ENCODE measurements around the gene ZER1.
"Not testable (repeated sequence)": the region's sequence is repeated elsewhere in the genome, so short reads cannot be mapped to it uniquely, and the experiment has no call there.

ZER1 gene

DNA sequence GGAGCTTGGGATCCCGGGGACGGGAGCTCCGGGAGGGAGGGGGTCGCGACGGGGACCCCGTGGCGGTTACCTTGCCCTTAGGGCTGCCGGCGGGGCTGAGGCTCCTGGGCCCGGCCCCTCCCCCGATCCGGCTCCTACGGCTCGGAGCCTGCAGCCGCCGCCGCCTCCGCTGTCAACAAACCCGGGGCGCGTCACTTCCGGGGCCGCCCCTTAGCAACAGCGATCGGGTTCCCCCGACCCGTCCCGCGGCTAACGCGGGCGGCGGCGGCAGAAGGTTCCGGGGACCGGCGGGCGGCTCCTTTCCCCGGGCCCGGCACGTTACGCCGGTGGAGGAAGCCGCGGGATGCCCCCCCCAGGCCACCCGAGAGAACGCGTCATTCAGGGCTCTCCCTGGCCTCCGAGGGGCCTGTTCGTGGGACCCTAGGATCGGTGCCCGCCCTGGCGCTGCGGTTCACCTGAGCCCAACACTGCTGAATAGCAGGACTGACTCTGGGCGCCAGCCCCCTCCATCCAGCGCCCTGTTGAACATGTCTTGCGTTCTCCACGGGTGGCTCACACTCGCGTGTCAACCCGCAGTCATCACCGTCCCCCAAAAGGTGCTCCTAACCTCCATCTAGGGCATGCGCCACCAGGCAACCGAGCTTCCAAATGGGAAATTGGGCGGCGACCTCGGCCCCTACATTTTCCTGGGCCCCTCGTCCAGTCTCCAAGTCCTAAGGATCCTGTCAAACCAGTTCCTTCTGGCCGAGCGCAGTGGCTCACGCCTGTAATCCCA lies at the start of gene ZER1:
ZER1 (minus strand) TSS at position 183 of the 775 bp plus-strand sequence. CDS start 16,362 bp downstream, outside the sequence.
- peak; percentile 92 to 95 for DNase-seq

DNA sequence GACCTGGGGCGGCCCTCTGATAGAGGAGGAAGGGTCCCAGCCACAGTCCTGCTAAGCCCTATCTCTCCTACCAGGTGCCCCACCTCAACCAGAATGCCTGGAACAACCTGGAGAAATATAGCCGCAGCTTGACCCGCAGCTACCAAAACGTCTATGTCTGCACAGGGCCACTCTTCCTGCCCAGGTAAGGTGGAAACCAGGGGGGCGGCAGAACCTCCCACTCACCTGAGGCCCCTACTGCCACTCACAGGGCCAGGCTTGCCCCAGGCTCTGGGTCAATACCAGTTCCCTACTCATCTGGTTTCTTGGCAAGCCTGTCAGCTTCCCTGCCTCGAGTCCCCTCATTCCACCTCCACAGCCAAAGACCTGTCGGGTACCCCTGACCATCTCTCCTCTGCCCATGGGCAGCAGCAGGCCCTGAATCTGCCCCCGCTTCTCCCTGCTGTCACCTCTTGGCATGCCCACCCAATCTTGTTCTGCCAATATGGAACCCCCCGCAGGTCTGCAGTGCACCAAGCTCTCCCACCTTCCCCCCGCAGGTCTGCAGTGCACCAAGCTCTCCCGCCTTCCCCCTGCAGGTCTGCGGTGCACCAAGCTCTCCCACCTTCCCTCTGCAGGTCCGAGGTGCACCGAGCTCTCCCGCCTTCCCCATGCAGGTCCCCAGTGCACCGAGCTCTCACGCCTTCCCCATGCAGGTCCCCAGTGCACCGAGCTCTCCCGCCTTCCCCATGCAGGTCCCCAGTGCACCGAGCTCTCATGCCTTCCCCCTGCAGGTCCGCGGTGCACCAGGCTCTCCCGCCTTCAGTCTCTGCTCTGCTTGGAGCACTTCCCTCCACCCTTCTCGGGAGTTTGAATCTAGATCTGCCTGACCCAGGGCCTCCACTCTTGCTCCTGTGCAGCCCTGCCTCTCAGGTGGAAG lies 49.2 kb upstream of the ZER1 start:
- no peak for DNase-seq

DNA sequence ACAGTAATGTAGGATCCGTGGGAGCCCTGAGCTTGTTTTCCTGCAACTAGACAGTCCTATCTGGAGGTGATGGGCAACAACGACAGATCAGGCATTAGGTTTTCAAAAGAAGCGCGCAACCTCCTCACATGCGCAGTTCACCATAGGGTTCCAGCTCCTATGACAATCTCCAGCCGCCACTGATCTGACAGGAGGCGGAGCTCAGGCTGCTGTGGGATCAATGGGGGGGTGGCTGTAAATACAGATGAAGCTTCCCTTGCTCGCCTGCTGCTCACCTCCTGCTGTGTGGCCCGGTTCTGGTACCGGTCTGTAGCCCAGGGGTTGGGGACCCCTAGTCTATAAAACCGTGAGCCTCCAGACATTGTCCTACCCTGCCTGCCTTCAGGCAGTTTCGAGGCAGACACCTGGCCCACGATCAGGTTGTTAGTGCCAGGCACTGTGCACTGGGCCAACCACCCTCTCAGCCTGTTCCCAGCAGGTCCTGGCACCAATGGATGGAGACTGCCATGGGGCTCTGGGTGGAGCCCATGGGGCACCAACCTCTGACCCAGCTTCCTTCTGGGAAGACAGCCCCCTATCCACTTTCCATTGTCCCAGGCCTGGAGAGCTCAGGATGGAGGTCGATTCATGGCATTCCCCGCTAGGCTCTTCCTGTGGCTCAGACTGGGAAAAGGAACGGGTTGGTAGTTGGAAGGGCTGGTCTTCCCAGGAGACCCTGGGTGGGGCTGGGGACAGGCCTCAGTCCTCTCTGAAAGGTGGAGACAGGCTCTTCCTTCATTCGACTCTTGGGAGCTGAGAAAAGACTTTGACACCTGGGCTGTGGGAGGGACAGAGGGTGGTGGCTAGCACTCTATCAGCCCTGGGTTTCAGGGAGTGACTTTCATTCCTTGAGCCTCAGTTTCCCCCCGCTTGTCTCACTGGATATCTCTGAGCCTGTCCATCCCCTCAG lies 48.3 kb upstream of the ZER1 start:
- no peak for DNase-seq

DNA sequence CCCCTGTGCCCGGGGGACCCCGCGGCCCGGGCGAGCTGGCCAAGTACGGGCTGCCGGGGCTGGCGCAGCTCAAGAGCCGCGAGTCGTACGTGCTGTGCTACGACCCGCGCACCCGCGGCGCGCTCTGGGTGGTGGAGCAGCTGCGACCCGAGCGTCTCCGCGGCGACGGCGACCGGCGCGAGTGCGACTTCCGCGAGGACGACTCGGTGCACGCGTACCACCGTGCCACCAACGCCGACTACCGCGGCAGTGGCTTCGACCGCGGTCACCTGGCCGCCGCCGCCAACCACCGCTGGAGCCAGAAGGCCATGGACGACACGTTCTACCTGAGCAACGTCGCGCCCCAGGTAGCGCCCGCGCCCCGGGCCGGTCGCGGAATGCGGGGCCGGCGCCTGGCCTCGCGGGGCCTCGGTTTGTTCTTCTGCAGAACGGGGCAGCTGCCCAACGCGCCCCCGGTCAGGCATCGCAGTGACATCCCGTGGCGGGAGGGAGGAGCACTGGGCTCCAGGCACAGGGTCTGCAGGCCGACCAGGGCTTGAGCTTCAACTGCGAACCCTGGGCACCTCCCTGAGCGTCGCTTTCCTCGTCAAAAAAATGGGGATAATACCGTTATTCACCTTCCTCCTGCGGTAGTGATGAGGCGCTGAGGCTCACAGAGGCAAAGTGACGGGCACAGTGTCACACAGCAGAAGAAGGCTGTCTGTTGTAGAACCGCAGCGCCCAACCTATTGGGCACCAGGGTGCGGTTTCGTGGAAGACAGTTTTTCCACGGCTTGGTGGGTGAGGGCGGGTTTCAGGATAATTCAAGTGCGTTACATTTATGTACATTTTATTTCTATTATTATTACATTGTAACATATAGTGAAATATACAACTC lies 47.4 kb upstream of the ZER1 start:
- peak; percentile 30 to 44 for DNase-seq

DNA sequence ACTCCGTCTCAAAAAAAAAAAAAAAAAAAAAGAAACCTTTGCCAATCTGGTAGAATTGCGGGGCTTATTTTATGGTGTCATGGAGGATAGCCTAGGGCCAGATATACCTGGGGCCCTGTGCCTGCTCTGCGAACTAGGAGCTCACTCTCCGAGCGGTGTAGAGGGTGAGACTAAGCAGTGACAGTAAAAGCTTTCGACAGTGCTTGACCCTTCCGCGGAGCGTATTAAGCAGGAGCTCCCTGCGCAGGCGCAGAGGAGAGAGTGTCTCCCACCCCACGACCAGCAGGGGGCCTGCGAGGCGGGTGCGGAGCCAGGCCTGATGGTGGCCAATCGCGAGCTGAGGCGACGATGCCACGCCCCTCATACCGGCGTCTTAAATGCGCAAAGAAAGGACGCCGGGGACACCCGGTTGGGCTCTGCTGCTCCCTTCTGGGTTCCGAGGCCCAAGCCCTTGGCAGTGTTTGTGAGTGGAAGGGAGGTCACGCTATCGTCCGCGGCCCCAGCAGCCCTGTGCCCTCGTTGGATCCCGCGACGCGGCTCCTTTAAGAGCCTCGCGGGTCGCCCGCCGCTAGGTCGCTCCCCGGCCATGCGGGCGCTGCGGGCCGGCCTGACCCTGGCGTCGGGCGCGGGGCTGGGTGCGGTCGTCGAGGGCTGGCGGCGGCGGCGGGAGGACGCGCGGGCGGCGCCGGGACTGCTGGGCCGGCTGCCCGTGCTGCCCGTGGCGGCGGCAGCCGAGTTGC lies 46.5 kb upstream of the ZER1 start, which contains the start of gene ENDOG:
ENDOG (plus strand) TSS at position 402 of the 740 bp plus-strand sequence; CDS start at position 587, 185 bp downstream.
- DNase-seq = peak; percentile 96

DNA sequence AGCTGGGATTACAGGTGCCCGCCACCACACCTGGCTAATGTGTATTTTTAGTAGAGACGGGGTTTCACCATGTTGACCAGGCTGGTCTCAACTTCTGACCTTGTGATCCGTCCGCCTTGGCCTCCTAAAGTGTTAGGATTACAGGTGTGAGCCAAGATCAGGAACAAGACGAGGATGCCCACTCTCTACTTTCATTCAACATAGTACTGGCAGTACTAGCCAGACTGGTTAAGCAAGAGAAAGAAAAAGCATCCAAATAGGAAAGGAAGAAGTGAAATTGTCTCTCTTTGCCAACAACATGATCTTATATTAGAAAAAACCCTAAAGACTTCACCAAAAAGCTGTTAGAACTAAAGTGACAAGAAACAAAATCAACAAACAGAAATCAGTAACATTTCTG lies 39.1 kb upstream of the ZER1 start:
- DNase-seq = no peak

DNA sequence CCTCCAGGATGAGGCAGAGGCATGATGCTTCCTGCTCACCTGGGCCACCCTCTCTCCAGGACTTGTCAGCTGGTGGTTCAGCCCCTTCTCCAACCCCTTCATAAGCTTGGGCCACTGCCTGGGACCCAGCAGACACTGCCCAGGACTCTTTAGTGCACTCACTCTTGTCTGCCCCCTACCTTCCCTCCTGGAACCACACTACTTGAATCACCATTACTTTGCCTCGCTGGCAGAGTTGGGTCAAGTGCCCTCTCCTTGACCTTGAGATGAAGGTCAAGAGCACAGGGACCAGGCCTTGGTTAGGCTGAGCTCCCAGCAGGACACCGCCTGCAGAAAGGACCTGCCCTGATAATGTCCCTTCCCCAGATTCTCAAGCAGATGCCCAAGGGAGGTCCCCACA lies 38.1 kb upstream of the ZER1 start:
- DNase-seq = no peak

DNA sequence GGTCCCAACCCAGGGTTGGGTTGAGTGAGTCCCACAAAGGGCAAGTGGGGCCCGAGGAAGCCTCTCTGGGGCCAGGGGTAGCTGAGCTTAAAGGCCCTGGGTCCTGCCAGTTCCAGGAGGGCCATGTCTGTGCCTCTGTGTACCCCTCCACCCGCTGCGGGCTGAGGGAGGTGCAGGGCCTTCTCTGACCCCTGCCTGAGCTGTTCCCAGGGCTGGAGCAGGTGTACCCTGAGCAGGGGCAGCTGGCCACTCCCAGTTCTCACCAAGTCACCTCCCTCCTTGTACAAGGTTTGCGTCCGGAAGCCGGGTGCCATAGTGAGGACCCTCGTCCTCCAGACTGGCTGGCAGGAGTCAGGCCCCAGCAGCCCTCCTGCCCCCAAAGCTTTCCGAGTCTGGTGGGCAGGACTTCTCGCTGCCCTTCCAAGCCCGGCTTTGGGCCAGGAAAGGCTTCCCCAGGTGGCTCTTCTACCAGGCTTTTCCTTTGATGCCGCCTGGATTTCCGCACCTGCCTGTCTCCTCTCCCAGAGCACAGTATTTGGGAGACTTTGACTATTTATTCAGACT lies 37.4 kb upstream of the ZER1 start:
- DNase-seq = no peak

DNA sequence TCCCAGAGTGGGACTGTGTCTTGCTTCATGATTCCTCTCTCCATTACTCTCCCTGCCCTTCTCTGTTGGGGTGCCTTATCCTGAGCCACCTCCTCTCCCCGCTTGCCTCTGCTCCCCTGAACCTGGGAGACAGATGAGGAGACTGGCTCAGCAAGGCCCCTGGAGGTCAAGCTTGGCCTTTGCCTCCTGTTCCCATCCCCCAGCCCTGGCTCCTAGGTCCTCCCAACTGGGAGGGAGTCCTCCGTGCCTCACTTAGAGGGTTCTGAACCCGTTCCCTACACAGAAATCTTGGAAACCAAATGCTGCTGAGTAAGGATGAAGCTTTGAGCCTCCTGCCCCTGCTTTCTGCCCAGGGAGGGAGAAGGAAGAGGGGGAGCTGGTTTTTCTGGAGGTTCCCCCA lies 36.8 kb upstream of the ZER1 start:
- no peak for DNase-seq

DNA sequence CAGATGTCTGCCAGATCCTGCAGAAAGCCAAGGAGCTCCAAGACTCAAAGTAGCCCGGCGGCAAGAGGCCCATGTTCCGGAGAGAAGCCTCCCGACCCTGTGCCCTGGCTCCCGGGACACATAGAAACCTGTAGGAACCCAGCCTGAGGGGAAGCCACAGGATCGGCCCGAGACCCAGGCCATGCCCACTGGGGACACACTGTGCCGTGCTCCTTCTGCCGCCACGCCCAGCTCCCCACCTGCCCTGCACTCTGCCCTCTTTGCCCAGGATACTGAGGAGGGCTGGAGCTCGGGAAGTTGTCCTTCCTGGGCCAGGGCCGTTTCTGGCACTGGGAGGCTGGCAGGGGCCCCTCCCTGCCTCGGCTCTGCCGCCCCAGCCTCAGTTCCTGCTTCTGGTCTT lies 36.1 kb upstream of the ZER1 start:
- DNase-seq = no peak

DNA sequence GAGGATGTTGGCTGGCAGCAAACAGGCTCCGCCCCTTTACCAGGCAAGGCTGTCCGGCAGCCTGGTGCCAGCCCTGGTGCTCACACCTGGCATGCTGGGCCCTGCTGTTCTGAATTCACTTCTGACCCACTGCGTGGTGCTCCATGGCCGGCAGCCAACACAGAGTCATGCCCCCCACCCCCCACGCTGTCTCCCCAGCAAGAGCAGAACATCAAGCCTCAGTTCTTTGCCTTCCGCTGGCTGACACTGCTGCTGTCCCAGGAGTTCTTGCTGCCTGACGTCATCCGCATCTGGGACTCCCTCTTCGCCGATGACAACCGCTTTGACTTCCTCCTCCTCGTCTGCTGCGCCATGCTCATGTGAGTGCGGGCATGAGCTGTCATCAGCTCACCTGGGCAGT lies 33.9 kb upstream of the ZER1 start:
- no peak for DNase-seq

DNA sequence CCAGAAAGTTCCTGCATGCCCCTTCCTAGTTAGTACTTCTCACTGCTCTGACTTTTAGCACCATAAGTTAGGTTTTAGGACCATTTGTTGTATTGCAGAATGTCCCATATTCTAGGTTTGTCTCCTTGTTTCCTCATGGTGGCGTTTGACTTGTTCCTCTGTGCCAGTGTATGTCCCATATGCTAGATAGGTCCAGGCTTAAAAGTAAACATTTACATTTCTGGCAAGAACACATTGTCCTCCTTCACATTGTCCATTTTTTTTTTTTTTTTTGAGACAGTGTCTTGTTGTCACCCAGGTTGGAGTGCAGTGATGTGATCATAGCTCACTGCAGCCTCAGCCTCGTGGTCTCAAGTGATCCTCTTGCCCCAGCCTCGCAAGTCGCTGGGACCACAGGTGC lies 30.8 kb upstream of the ZER1 start:
- DNase-seq = no peak

DNA sequence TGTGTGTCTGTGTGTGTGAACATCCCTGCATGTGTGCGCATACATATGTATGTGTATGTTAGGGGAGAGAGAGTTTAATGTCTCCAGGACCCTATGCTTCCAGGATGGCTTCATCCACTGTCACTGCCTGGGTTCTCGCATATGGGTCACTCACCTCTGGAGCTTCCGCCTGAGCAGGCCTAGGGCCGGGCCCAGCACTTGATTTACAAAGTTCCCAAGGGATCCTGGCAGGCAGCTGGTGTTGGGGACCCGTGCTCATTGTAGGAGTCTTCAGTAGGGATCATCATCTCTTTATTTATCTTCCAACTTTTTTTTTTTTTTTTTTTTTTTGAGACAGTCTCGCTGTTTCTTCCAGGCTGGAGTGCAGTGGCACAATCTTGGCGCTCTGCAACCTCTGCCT lies 28.3 kb upstream of the ZER1 start:
- no peak for DNase-seq

DNA sequence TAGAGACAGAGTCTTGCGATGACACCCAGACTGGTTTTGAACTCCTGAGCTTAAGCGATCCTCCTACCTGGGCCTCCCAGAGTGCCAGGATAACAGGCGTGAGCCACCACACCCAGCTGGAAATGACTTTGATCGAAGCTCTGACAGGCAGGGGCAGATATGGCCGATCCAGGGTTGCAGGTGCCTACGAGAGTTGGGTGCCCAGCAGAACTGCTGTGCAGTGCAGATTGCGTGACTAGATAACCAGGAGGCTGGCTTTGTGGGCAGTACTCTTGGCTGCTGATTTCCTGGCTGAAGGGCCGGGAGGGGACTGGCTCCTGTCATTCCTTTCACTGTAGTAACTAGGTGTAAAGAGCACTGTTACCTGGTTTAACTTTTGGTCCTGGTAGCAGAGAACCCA lies 27.2 kb upstream of the ZER1 start:
- no peak for DNase-seq

DNA sequence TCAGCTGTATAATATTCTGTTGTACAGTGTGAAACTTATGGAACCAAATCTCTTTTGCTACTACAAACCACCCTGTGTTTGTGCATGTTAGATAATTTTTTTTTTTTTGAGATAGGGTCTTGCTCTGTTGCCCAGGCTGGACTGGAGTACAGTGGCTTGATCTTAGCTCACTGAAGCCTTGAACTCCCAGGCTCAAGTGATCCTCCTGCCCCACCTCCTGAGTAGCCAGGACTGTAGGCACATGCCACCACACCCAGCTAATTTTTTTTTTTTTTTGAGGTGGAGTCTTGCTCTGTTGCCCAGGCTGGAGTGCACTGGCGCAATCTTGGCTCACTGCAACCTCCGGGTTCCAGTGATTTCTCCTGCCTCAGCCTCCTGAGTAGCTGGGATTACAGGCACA lies 23.2 kb upstream of the ZER1 start:
- DNase-seq = not testable (repeated sequence)

DNA sequence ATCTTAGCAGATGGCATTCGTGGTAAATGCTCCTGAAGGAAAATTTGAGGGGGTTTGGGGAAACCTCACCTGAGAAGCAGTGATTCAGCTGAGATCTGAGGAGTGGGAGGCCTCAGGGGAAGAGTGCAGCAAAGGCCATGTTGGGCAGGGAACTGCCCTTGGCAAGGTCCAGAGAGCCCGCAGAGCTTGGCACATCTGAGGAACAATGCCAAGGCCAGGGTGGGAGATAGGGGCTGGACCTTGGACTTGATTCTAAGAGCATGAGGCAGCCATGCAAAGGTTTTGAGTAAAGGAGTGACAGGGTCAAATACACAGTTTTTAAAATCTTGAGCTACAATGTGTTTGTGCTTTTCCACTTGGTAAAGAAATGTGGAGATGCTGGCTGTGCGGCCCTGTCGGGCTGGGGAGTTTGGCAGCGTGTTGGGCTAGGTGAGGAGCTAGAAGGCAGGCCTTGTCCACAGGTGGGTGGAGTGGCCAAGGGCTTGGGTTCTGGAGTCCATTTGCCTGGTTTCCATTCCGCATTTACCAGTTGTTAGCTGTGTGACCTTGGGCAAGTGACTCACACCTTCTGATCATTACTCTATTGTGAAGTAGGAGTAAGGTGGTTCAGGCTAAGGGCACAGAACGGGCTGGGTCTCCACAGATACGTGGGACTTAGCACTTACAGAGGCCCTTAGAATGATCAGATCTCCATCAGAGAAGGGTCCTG lies 21.4 kb upstream of the ZER1 start:
- no peak for DNase-seq

DNA sequence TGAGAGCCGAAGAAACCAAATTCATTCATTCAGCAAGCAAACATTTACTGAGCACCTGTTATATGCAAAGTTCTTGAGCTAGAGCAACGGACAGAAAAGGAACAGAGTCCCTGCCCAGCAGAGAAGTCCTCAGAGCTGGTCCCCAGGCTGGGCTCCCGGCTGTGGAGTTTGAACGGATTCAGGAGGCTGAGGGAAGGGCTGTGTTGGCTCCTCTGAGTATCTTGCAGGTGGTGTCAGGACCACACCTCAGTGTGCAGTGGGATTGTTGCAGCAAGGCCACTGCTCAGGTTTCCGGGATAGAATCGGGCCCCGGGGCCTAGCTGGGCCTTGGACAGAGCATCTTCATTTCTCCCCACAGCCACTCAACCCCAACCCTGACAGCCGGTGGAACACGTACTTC lies 20.4 kb upstream of the ZER1 start:
- DNase-seq = no peak

DNA sequence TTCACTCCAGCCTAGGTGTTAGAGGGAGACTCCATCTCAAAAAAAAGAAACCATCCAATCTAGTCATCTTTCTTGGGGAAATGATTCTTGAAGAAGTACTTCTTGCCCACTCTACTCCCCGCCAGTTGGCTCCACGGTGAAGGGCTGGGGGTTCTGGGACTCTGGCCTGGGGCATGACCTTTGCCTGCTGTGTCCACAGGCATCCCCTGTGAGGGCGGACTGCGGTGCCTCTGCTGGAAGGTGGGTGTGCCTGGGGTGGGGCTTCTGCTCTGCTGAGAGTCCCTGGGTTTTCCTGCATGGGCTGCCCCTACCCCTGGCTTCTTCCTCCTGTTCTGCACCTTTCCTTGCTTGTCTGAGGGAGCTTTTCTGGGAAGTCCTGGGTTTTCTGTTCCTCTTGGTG lies 18.8 kb upstream of the ZER1 start:
- DNase-seq = no peak

DNA sequence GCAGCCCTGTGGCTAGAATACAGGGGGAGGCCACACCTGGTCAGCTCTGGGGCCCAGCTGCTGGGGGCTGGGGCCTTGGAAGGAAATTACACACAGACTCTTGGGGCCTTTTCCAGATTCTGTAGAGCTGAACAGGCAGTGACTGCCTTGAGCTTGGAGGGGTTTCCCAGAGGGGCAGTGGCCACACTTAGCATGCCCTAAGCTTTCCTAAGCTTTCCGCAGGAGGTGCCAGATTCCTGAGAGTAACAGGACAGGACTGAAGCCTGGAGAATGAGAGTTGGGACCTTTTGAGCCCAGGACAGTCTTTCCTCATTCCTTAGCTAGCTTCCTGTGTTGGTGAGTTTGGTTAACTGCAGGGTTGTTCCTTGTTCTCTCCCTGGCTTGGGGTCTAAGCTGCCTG lies 16.7 kb upstream of the ZER1 start:
- DNase-seq = no peak

DNA sequence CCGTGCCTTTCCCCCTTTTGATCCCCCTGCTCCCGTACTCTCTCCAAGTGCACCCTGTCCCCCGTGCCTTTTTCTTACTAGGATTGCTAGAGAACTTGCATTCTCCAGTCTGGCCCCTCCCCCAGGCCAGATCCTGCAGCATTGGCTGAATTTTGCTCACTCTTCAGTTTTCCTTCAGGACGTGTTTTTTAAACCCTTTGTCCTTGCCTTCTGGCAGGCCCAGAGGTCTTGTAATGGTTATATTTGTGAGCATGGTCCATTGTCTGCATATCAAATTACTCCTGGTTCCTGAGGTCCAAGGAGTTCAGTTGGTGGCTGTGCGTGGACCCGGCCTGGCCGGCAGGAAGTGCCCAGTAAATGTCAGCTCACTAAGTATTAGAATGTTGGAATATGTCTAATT lies 15.9 kb upstream of the ZER1 start:
- no peak for DNase-seq

Measured in stimulated activated CD4-positive, alpha-beta T cell treated with anti-CD3 and anti-CD28 coated beads, Interleukin-4, amount 100 ng/mL, for 4 hours (primary cell).